ENCODE results near the gene GALNT14.

- TF ChIP-seq MEF2A (IDR thresholded peaks at IDR 0.05; ENCODE audit: insufficient read depth, low read depth, low read length) (no peak), SIX5 (IDR thresholded peaks at IDR 0.05; ENCODE audit: low read depth, low read length, severe bottlenecking) (no peak), ZBTB33 (IDR thresholded peaks at IDR 0.05) (no peak), CTCF (IDR thresholded peaks at IDR 0.05 in 2 of 3, conservative IDR thresholded peaks at IDR 0.05 in 1 of 3; ENCODE audit: control insufficient read depth in 2 of 3, extremely low read depth in 1 of 3, insufficient read depth in 1 of 3, low read depth in 3 of 3, low read length in 3 of 3) (no peak), BHLHE40 (IDR thresholded peaks at IDR 0.05; ENCODE audit: borderline replicate concordance in 1 of 2, low read depth in 2 of 2, low read length in 1 of 2) (no peak), MYC (IDR thresholded peaks at IDR 0.05; ENCODE audit: insufficient read depth, insufficient read length, insufficient replicate concordance, low read length, severe bottlenecking) (no peak), USF2 (IDR thresholded peaks at IDR 0.05; ENCODE audit: borderline replicate concordance, low read depth, low read length) (no peak), MAX (IDR thresholded peaks at IDR 0.05; ENCODE audit: low read depth, low read length) (no peak), NBN (IDR thresholded peaks at IDR 0.05) (no peak), POLR2A (IDR thresholded peaks at IDR 0.05; ENCODE audit: low read depth, low read length) (no peak), WRNIP1 (IDR thresholded peaks at IDR 0.05; ENCODE audit: borderline replicate concordance, low read depth, low read length) (no peak), HSF1 (IDR thresholded peaks at IDR 0.05; ENCODE audit: low read depth, low read length) (no peak), NR2C2 (IDR thresholded peaks at IDR 0.05; ENCODE audit: borderline replicate concordance, control insufficient read depth, insufficient read length, low read depth) (no peak), CHD2 (IDR thresholded peaks at IDR 0.05; ENCODE audit: borderline replicate concordance, low read depth, low read length) (no peak)
These were observed 68.5 kb downstream of the GALNT14 start for GRCh38 chr2:31069643-31070325.
